DMS153 treated with DMSO at 0.1 percent for 48 hours (cell line): ENCODE data around the gene RPS21.
A peak's percentile ranks its signal among the peaks of the same experiment; 100 is the strongest.
"Not testable (repeated sequence)": the region's sequence is repeated elsewhere in the genome, so short reads cannot be mapped to it uniquely, and the experiment has no call there.

Source experiments
- DNase-seq: peaks from one replicate; lab custom pipeline; 2025; ENCODE audit not compliant: unreplicated experiment; lab: John Stamatoyannopoulos, UW

RPS21 gene

GRCh38 chr20:62364911-62365736, 21.8 kb upstream of the RPS21 start:
- no peak for DNase-seq

GRCh38 chr20:62365814-62366369, 21.0 kb upstream of the RPS21 start:
- peak; percentile 24 for DNase-seq

GRCh38 chr20:62366370-62367135, 20.4 kb upstream of the RPS21 start:
- DNase-seq, result no peak

GRCh38 chr20:62367136-62367632, 19.7 kb upstream of the RPS21 start, which contains the start of gene LAMA5:
Gene LAMA5 (minus strand): TSS chr20:62367312. CDS start chr20:62367245, 67 bp downstream.
- no peak for DNase-seq

GRCh38 chr20:62367633-62368391, 19.1 kb upstream of the RPS21 start:
- no peak for DNase-seq

GRCh38 chr20:62368392-62368975, 18.4 kb upstream of the RPS21 start:
- no peak for DNase-seq

GRCh38 chr20:62368976-62369814, 17.7 kb upstream of the RPS21 start:
- no peak for DNase-seq

- DNase-seq, result no peak
Observed at GRCh38 chr20:62369815-62370114, 17.1 kb upstream of the RPS21 start.

- DNase-seq, result no peak
Observed at GRCh38 chr20:62370115-62370806, 16.6 kb upstream of the RPS21 start.

- no peak for DNase-seq
Observed at GRCh38 chr20:62370807-62371587, 15.9 kb upstream of the RPS21 start.

- DNase-seq, result no peak
Observed at GRCh38 chr20:62371588-62372041, 15.3 kb upstream of the RPS21 start.

GRCh38 chr20:62372042-62372993, 14.6 kb upstream of the RPS21 start:
- DNase-seq, result no peak

- not testable (repeated sequence) for DNase-seq
Observed at GRCh38 chr20:62373631-62374179, 13.2 kb upstream of the RPS21 start.

- DNase-seq, result no peak
Observed at GRCh38 chr20:62374331-62375152, 12.4 kb upstream of the RPS21 start.

GRCh38 chr20:62376112-62377063, 10.5 kb upstream of the RPS21 start:
- DNase-seq, result no peak
